CD1c-positive myeloid dendritic cell (primary cell): ENCODE data around the gene LRRC57.
A peak's percentile ranks its signal among the peaks of the same experiment; 100 is the strongest.

Source experiments
- DNase-seq: peaks from one replicate; pipeline ENCODE4 v3.0.0-alpha.2; 2016; ENCODE audit errors: extremely low spot score

LRRC57 gene

GRCh38 chr15:42549741-42550392, 1.3 kb upstream of the LRRC57 start:
- DNase-seq = peak; percentile 52

GRCh38 chr15:42549032-42549491, 469 bp upstream of the LRRC57 start:
- peak; percentile 64 for DNase-seq

GRCh38 chr15:42547918-42548248, 710 bp downstream of the LRRC57 start:
- DNase-seq = no peak

- DNase-seq = peak; percentile 71
Measured at GRCh38 chr15:42544853-42545629, 3.6 kb downstream of the LRRC57 start.

GRCh38 chr15:42533246-42533645, 15.3 kb downstream of the LRRC57 start:
- no peak for DNase-seq

GRCh38 chr15:42528970-42529369, 19.6 kb downstream of the LRRC57 start:
- DNase-seq = no peak

GRCh38 chr15:42523331-42523730, 25.3 kb downstream of the LRRC57 start:
- no peak for DNase-seq

- DNase-seq = peak; percentile 77
Measured at GRCh38 chr15:42511007-42511391, 37.6 kb downstream of the LRRC57 start.

GRCh38 chr15:42510258-42511006, 38.2 kb downstream of the LRRC57 start:
- no peak for DNase-seq

GRCh38 chr15:42508263-42508690, 40.3 kb downstream of the LRRC57 start:
- DNase-seq = no peak

GRCh38 chr15:42507514-42507913, 41.1 kb downstream of the LRRC57 start:
- DNase-seq = no peak

- DNase-seq = no peak
Measured at GRCh38 chr15:42504631-42505030, 44.0 kb downstream of the LRRC57 start.

- peak; percentile 15 for DNase-seq
Measured at GRCh38 chr15:42503825-42504224, 44.8 kb downstream of the LRRC57 start.

GRCh38 chr15:42502477-42502876, 46.1 kb downstream of the LRRC57 start:
- DNase-seq = no peak

GRCh38 chr15:42499858-42500609, 48.6 kb downstream of the LRRC57 start:
- peak; percentile 65 for DNase-seq

- DNase-seq = no peak
Measured at GRCh38 chr15:42498212-42499068, 50.2 kb downstream of the LRRC57 start.

GRCh38 chr15:42495361-42496212, 53.0 kb downstream of the LRRC57 start, which contains the start of gene SNAP23:
SNAP23 (plus strand) TSS chr15:42495634; CDS start chr15:42511847, 16,213 bp downstream.
- DNase-seq = peak; percentile 94

- peak; percentile 77 for DNase-seq
Measured at GRCh38 chr15:42494998-42495360, 53.6 kb downstream of the LRRC57 start.

- peak; percentile 64 for DNase-seq
Measured at GRCh38 chr15:42493679-42494078, 54.9 kb downstream of the LRRC57 start.
